Upper lobe of left lung (tissue), 6 donors: ENCODE results near the gene CCDC159. TPM values are rescaled to one million over a fixed set of nuclear protein-coding genes. Genes with fewer than 3 reads are reported as not detected.
A peak's percentile ranks its signal among the peaks of the same experiment; 100 is the strongest.
"Not testable (repeated sequence)": the region's sequence is repeated elsewhere in the genome, so short reads cannot be mapped to it uniquely, and the experiment has no call there.

Experiments
- ATAC-seq, 2 donors: fragments of 200-7000 bp; cut with Tn5 transposase; one replicate each; pipeline ENCODE4 v1.9.1; 2022; ENCODE audit warnings: mild to moderate bottlenecking in 2 of 2, moderate library complexity in 2 of 2; ENCODE audit not compliant: low FRiP score in 2 of 2
- DNase-seq, 2 donors: peaks; one replicate each; pipeline ENCODE4 v3.0.0-alpha.2; 2019 to 2020
- H3K27ac ChIP-seq, 4 donors: fragments of 200-600 bp; sonication (generic); one replicate each; pipeline ENCODE4 v1.5.1; 2016 to 2019
- H3K27me3 ChIP-seq, 4 donors: fragments of 200-600 bp; sonication (generic); one replicate each; pipeline ENCODE4 v1.5.1; 2017 to 2019
- H3K36me3 ChIP-seq, 4 donors: fragments of 200-600 bp; sonication (generic); one replicate each; pipeline ENCODE4 v1.5.1; 2016 to 2019
- H3K4me1 ChIP-seq, 4 donors: fragments of 200-600 bp; sonication (generic); one replicate each; pipeline ENCODE4 v1.5.1; 2018 to 2019
- H3K4me3 ChIP-seq, 4 donors: fragments of 200-600 bp; sonication (generic); one replicate each; pipeline ENCODE4 v1.5.1; 2017 to 2019; ENCODE audit warnings: mild to moderate bottlenecking in 2 of 4, moderate library complexity in 1 of 4
- H3K9me3 ChIP-seq, 4 donors: fragments of 200-600 bp; sonication (generic); one replicate each; pipeline ENCODE4 v1.5.1; 2018 to 2019
- EP300 ChIP-seq, 4 donors: sonication (generic); formaldehyde crosslinking; IDR thresholded peaks; one replicate each; pipeline ENCODE4 v1.5.1; 2017; ENCODE audit warnings: antibody characterized with exemption in 4 of 4, control low read depth in 2 of 4
- POLR2A ChIP-seq, 4 donors: fragments of 450-650 bp; IDR thresholded peaks; one replicate each; pipeline ENCODE4 v1.5.1; 2016 to 2017; ENCODE audit warnings: antibody characterized with exemption in 4 of 4, mild to moderate bottlenecking in 2 of 4
- POLR2AphosphoS5 ChIP-seq, 2 donors: sonication (generic); formaldehyde crosslinking; IDR thresholded peaks; one replicate each; pipeline ENCODE4 v1.5.1; 2017; ENCODE audit warnings: antibody characterized with exemption in 2 of 2
- WGBS, 2 donors: methylation state at CpG; one replicate each; pipeline ENCODE4 v1.1.5; 2017 to 2018; 5-methylcytosine and 5-hydroxymethylcytosine counted together
- total RNA-seq, 6 donors: library from RNA; depleted of rRNA in 4 of 6; stranded (reverse); fragments of >200 nt in 4 of 6; gene quantifications; one replicate each; pipeline versions ENCODE4 v1.1.0 to v1.2.1, GENCODE V29; 2016 to 2021
- TF ChIP-seq, protein P1 (sequence below), 6 experiments: fragments of 450-650 bp in 4 of 6; fragments of 200-600 bp in 2 of 6; sonication (generic) in 2 of 6; IDR thresholded peaks; one replicate each; pipeline ENCODE4 v1.5.1; 2016 to 2019; ENCODE audit warnings: antibody characterized with exemption in 6 of 6
- donor health status: DM: no; HTN: no; CAD: no; lungs with moderate emphysema.
- donor health status: DM: no; HTN: yes; CAD: no; lungs with severe emphysema.

CCDC159 gene
- total RNA-seq, 6 donors from 2014 or later = 17.5 to 176 (median 33.3) TPM

GRCh38 chr19:11330127-11330526 lies 16.2 kb upstream of the CCDC159 start:
- 71 to 83% methylated on average over 4 of the region's 4 CpGs for WGBS, 2 donors
- DNase-seq (no peak), ATAC-seq (no peak)
- Histone ChIP-seq H3K9me3 (no peaks in the 10 kb centered on the region), H3K4me3 (no peak overlapping the region), H3K27me3 (no peaks in the 10 kb centered on the region), H3K27ac (no peak overlapping the region), H3K4me1 (peaks cover 0 to 6% (median 2%) of the 10 kb centered on the region in 4 donors), H3K36me3 (peaks cover 14 to 96% (median 63%) of the 10 kb centered on the region in 4 donors)
- TF ChIP-seq POLR2A (IDR thresholded peaks at IDR 0.05) = no peak
- TF ChIP-seq, protein P1, sequence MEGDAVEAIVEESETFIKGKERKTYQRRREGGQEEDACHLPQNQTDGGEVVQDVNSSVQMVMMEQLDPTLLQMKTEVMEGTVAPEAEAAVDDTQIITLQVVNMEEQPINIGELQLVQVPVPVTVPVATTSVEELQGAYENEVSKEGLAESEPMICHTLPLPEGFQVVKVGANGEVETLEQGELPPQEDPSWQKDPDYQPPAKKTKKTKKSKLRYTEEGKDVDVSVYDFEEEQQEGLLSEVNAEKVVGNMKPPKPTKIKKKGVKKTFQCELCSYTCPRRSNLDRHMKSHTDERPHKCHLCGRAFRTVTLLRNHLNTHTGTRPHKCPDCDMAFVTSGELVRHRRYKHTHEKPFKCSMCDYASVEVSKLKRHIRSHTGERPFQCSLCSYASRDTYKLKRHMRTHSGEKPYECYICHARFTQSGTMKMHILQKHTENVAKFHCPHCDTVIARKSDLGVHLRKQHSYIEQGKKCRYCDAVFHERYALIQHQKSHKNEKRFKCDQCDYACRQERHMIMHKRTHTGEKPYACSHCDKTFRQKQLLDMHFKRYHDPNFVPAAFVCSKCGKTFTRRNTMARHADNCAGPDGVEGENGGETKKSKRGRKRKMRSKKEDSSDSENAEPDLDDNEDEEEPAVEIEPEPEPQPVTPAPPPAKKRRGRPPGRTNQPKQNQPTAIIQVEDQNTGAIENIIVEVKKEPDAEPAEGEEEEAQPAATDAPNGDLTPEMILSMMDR (IDR thresholded peaks at IDR 0.05) = no peak
- TF ChIP-seq POLR2AphosphoS5 (IDR thresholded peaks at IDR 0.05) = no peak
- TF ChIP-seq EP300 (IDR thresholded peaks at IDR 0.05) = no peak

GRCh38 chr19:11331502-11331901 lies 14.8 kb upstream of the CCDC159 start:
- 64 to 77% methylated on average over 4 of the region's 4 CpGs for WGBS, 2 donors
- Histone ChIP-seq H3K4me3 (no peak overlapping the region), H3K4me1 (no peaks in the 10 kb centered on the region), H3K27ac (peak overlapping the region in 2 of 4 donors; percentile 18 to 31), H3K27me3 (no peaks in the 10 kb centered on the region), H3K36me3 (peaks cover 14 to 99% (median 68%) of the 10 kb centered on the region in 4 donors), H3K9me3 (no peaks in the 10 kb centered on the region)
- DNase-seq = no peak
- ATAC-seq = no peak
- no peak for TF ChIP-seq EP300 (IDR thresholded peaks at IDR 0.05)
- TF ChIP-seq POLR2AphosphoS5 (IDR thresholded peaks at IDR 0.05) = no peak
- TF ChIP-seq, protein P1 (IDR thresholded peaks at IDR 0.05) = no peak
- no peak for TF ChIP-seq POLR2A (IDR thresholded peaks at IDR 0.05)

DNA sequence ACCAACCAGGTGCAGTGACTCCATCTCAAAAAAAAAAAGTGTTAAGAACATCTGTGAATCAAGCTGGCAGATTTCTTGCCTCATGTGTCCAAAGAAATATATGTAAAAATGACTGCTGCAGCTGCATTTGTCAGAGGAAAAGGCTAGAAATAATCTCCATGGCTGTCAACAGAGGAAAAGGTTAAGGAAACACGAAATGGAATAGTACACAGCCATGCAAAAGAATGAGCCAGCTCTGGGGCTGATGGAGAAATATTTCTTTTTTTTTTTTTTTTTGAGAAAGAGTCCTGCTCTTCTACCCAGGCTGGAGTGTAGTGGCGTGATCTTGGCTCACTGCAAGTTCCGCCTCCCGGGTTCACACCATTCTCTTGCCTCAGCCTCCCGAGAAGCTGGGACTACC lies 13.5 kb upstream of the CCDC159 start:
- no peaks in the 10 kb centered on the region for H3K9me3 ChIP-seq
- ATAC-seq = no peak
- H3K36me3 ChIP-seq = peaks cover 14 to 94% (median 64%) of the 10 kb centered on the region in 4 donors
- H3K4me3 ChIP-seq = no peak overlapping the region
- H3K27ac ChIP-seq = no peak overlapping the region
- TF ChIP-seq, protein P1 (IDR thresholded peaks at IDR 0.05) = no peak
- TF ChIP-seq POLR2AphosphoS5 (IDR thresholded peaks at IDR 0.05) = no peak
- no peak for TF ChIP-seq EP300 (IDR thresholded peaks at IDR 0.05)
- no peak for TF ChIP-seq POLR2A (IDR thresholded peaks at IDR 0.05)
- H3K27me3 ChIP-seq = no peaks in the 10 kb centered on the region
- no peak for DNase-seq
- 93 to 94% methylated on average over 5 of the region's 5 CpGs for WGBS, 2 donors
- peaks cover 0 to 6% (median under 1%) of the 10 kb centered on the region in 4 donors for H3K4me1 ChIP-seq

GRCh38 chr19:11333838-11334237 lies 12.5 kb upstream of the CCDC159 start:
- not testable (repeated sequence) for H3K27ac ChIP-seq, ATAC-seq, H3K9me3 ChIP-seq, H3K4me3 ChIP-seq, H3K27me3 ChIP-seq, DNase-seq
- Histone ChIP-seq H3K4me1 (peaks cover 9 to 16% (median 11%) of the 10 kb centered on the region in 4 donors), H3K36me3 (peaks cover 14 to 84% (median 60%) of the 10 kb centered on the region in 4 donors)
- 86 to 90% methylated on average over 9 of the region's 9 CpGs for WGBS, 2 donors

DNA sequence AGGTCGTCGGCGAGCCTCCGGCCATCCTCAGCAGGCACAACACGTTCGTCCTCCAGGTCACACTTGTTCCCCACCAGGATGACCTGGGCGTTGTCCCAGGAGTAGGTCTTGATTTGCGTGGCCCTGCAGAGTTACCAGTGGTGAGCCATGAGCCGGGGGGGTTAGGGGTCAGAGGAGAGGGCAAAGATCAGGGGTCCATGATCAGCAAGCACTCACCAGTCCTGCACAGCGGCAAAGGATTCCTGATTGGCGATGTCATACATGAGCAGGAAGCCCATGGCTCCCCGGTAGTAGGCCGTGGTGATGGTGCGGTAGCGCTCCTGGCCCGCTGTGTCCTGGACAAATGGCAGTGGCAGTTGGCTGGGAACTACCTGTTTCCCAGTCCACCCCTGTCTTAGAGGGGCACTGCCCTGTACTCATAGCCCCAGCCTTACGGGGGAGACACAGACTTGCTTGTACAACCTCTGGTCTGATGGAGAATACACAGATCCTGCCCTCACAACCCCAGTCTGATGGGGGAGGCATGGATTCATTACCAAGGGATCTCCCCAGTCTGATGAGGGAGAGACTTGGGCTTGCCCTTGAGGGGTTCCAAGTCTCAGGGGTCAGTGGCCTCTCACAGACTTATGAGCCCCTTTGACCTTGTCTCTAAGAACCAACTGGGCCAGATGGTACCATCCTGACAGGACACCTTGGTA lies 10.7 kb upstream of the CCDC159 start:
- Histone ChIP-seq H3K36me3 (peaks cover 14 to 66% (median 46%) of the 10 kb centered on the region in 4 donors), H3K27me3 (no peaks in the 10 kb centered on the region)
- WGBS, 2 donors = 95% methylated on average over 11 of the region's 17 CpGs

More for the DNA sequence above, 10.7 kb upstream of the CCDC159 start:
- no peak overlapping the region for H3K27ac ChIP-seq
- peaks cover 17 to 30% (median 20%) of the 10 kb centered on the region in 4 donors for H3K4me1 ChIP-seq
- TF ChIP-seq POLR2A (IDR thresholded peaks at IDR 0.05) = no peak
- TF ChIP-seq, protein P1 (IDR thresholded peaks at IDR 0.05) = no peak
- H3K4me3 ChIP-seq = no peak overlapping the region
- no peaks in the 10 kb centered on the region for H3K9me3 ChIP-seq
- ATAC-seq (no peak), DNase-seq (no peak)
